B cell (primary cell): ENCODE data around the gene NOSIP.
"Not testable (repeated sequence)": the region's sequence is repeated elsewhere in the genome, so short reads cannot be mapped to it uniquely, and the experiment has no call there.

Experiments
- EZH2 ChIP-seq: IDR thresholded peaks from 2 replicates; pipeline ENCODE4 v1.6.1; 2012; ENCODE audit warnings: borderline replicate concordance, low read depth, mild to moderate bottlenecking, moderate library complexity, low read length; ENCODE audit not compliant: insufficient read depth, poor library complexity, severe bottlenecking
- TF ChIP-seq, protein P1 (sequence below): fragments of 200-600 bp; IDR thresholded peaks from one replicate; pipeline ENCODE4 v1.8.0; 2022; ENCODE audit warnings: antibody characterized with exemption, mild to moderate bottlenecking

DNA sequence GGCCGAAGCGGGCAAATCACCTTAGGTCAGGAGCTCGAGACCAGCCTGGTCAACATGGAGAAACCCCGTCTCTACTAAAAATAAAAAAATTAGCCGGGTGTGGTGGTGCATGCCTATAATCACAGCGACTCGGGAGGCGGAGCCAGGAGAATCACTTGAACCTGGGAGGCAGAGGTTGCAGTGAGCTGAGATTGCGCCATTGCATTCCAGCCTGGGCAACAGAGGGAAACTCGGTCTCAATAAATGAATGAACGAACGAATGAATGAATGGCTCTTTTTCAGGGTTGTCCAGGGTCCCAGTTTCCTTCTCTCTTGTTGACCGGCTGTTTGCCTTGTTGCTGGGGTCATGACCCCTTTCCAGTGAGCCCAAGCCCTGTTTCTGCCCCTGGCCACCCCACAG, 37.5 kb upstream of the NOSIP start:
- TF ChIP-seq, protein P1, sequence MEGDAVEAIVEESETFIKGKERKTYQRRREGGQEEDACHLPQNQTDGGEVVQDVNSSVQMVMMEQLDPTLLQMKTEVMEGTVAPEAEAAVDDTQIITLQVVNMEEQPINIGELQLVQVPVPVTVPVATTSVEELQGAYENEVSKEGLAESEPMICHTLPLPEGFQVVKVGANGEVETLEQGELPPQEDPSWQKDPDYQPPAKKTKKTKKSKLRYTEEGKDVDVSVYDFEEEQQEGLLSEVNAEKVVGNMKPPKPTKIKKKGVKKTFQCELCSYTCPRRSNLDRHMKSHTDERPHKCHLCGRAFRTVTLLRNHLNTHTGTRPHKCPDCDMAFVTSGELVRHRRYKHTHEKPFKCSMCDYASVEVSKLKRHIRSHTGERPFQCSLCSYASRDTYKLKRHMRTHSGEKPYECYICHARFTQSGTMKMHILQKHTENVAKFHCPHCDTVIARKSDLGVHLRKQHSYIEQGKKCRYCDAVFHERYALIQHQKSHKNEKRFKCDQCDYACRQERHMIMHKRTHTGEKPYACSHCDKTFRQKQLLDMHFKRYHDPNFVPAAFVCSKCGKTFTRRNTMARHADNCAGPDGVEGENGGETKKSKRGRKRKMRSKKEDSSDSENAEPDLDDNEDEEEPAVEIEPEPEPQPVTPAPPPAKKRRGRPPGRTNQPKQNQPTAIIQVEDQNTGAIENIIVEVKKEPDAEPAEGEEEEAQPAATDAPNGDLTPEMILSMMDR = not testable (repeated sequence)
- not testable (repeated sequence) for TF ChIP-seq EZH2
